Activated CD4-positive, alpha-beta T cell treated with anti-CD3 and anti-CD28 coated beads, Interleukin-2, amount 50 U/mL, for 24 hours (primary cell): ENCODE results near the gene PLVAP.

Source experiments
- DNase-seq, 2 donors: peaks; one replicate each; pipeline ENCODE4 v3.0.0-alpha.2; 2020; ENCODE audit warnings: low read depth in 1 of 2, low spot score in 1 of 2

PLVAP gene

GRCh38 chr19:17334414-17335409 is 42.4 kb downstream of the PLVAP start, which contains the start of gene ANO8:
ANO8 (minus strand) TSS chr19:17334855; CDS start chr19:17334670, 185 bp downstream.
- peak; percentile 87 to 95 for DNase-seq

GRCh38 chr19:17333611-17334413 is 43.3 kb downstream of the PLVAP start:
- peak; percentile 48 to 73 for DNase-seq

GRCh38 chr19:17332677-17333581 is 44.2 kb downstream of the PLVAP start:
- no peak for DNase-seq

GRCh38 chr19:17332360-17332676 is 44.8 kb downstream of the PLVAP start:
- no peak for DNase-seq

- no peak for DNase-seq
Observed at GRCh38 chr19:17331045-17331558, 46.0 kb downstream of the PLVAP start.

- no peak for DNase-seq
Observed at GRCh38 chr19:17330262-17331044, 46.7 kb downstream of the PLVAP start.

GRCh38 chr19:17329366-17330261 is 47.5 kb downstream of the PLVAP start:
- no peak for DNase-seq

GRCh38 chr19:17328517-17329365 is 48.4 kb downstream of the PLVAP start:
- no peak for DNase-seq

GRCh38 chr19:17327654-17328516 is 49.3 kb downstream of the PLVAP start:
- no peak for DNase-seq

- DNase-seq = no peak
Observed at GRCh38 chr19:17327068-17327653, 50.0 kb downstream of the PLVAP start.

GRCh38 chr19:17326595-17326966 is 50.6 kb downstream of the PLVAP start:
- no peak for DNase-seq

- DNase-seq = no peak
Observed at GRCh38 chr19:17325881-17326594, 51.1 kb downstream of the PLVAP start.

- DNase-seq = no peak
Observed at GRCh38 chr19:17325133-17325532, 52.0 kb downstream of the PLVAP start.

GRCh38 chr19:17324357-17325114 is 52.6 kb downstream of the PLVAP start:
- no peak for DNase-seq

GRCh38 chr19:17323964-17324332 is 53.2 kb downstream of the PLVAP start:
- no peak for DNase-seq
